Psoas muscle (tissue), 8 donors: ENCODE data around the gene GRHL1. TPM values are rescaled to one million over a fixed set of nuclear protein-coding genes. Genes with fewer than 3 reads are reported as not detected.

ENCODE experiments used
- ATAC-seq, 4 donors: fragments of 200-7000 bp; cut with Tn5 transposase; one replicate each; pipeline ENCODE4 v1.9.1; 2020; ENCODE audit warnings: moderate library complexity in 3 of 4, mild to moderate bottlenecking in 2 of 4
- DNase-seq, 2 donors: peaks; one replicate each; pipeline ENCODE4 v3.0.0-alpha.2; 2020
- H3K27ac ChIP-seq: fragments of 200-600 bp; one replicate; pipeline ENCODE4 v1.8.0; 2022
- H3K27me3 ChIP-seq, 3 donors: fragments of 200-600 bp in 1 of 3; one replicate each; pipeline versions ENCODE4 v1.6.1 to v1.8.0; 2013 to 2022; ENCODE audit warnings: low read length in 2 of 3, mild to moderate bottlenecking in 2 of 3, moderate library complexity in 1 of 3; ENCODE audit not compliant: insufficient read depth in 3 of 3
- H3K36me3 ChIP-seq, 2 donors: fragments of 200-600 bp in 1 of 2; one replicate each; pipeline versions ENCODE4 v1.6.1 to v1.8.0; 2013 to 2022; ENCODE audit warnings: low read depth in 1 of 2, mild to moderate bottlenecking in 1 of 2, moderate library complexity in 1 of 2; ENCODE audit not compliant: insufficient read depth in 1 of 2
- H3K4me1 ChIP-seq: fragments of 200-600 bp; one replicate; pipeline ENCODE4 v1.8.0; 2022
- H3K4me3 ChIP-seq: fragments of 200-600 bp; one replicate; pipeline ENCODE4 v1.8.0; 2022; ENCODE audit warnings: mild to moderate bottlenecking
- H3K9me3 ChIP-seq: fragments of 200-600 bp; one replicate; pipeline ENCODE4 v1.8.0; 2022
- WGBS, 3 donors: extraction: QIAGEN DNeasy Blood & Tissue Kit; methylation state at CpG; one replicate each; pipeline versions ENCODE4 v1.1.6 to v1.1.7; 2013; 5-methylcytosine and 5-hydroxymethylcytosine counted together
- intact Hi-C, 2 donors: fragments of 100-400 bp; cut with DNase I; formaldehyde crosslinking; loops; one replicate each; pipeline versions ENCODE4 v1.11.0 to v1.14.2; 2022
- polyA plus RNA-seq, 3 donors: library from polyadenylated mRNA; stranded (reverse); fragments of 200-250 nt; gene quantifications; one replicate each; pipeline ENCODE4 v1.2.3, GENCODE V29; 2013
- total RNA-seq, 4 donors: library from RNA; stranded (reverse); fragmentation: NEBNext Ultra II Directional in 2 of 4; extraction: Animal tissue kit (Norgen Biotek cat#: 25700) in 2 of 4; gene quantifications; one replicate each; pipeline versions ENCODE4 v1.2.1 to v1.2.4, GENCODE V29; 2021 to 2023
- TF ChIP-seq, protein P1 (sequence below): fragments of 200-600 bp; IDR thresholded peaks from one replicate; pipeline ENCODE4 v1.8.0; 2022; ENCODE audit warnings: antibody characterized with exemption
- donor health status: healthy with polysubstance abuse.
- donor health status: DM: no; HTN: no; CAD: no; lungs with moderate emphysema.
- donor health status: Bipolar disorder and iron deficiency.
- donor health status: healthy.
- donor health status: DM: yes; HTN: yes; CAD: no.
- donor health status: DM: no; HTN: no; CAD: no.
- donor health status: DM: no; HTN: no; CAD: no.
- donor health status: DM: yes; HTN: yes; CAD: no.

Gene GRHL1
- total and polyA plus RNA-seq, 7 donors: 0.38 to 1.2 (median 0.63) TPM

DNA sequence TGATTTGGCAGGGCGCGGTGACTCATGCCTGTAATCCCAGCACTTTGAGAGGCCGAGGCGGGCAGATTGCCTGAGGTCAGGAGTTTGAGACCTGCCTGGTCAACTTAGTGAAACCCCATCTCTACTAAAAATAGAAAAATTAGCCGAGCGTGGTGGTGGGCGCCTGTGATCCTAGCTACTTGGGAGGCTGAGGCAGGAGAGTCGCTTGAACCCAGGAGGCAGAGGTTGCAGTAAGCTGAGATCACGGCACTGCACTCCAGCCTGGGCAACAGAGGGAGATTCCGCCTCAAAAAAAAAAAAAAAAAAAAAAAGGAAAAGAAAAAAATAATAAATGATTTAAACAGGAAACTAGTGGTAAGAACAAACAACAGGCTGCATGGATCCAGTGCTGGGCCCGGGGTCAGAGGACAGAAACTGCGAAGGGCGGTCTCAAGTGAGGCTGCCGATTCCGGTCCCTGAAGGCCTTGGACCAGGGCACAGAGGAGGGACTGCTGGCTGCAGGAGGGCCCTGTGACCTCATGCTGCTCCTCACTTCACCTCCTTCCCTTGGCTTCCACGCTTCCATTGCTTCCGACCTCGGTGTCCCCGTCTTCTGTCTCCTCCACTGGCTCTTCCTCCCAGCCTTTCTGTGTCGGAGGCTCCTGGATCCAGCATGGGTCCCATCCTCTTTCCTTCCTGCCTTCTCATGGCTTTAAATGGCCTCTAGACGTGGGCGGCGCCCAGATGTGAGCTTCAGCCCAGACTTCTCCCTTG, 2.1 kb upstream of the GRHL1 start:
- Histone ChIP-seq H3K9me3 (no peaks in the 10 kb centered on the region), H3K36me3 (no peaks in the 10 kb centered on the region), H3K27ac (no peak overlapping the region), H3K4me3 (no peak overlapping the region), H3K27me3 (peaks cover 0 to 21% (median 0%) of the 10 kb centered on the region in 3 donors), H3K4me1 (peaks cover 6% of the 10 kb centered on the region)
- DNase-seq (no peak), ATAC-seq (no peak)
- WGBS, 3 donors: 86 to 88% (median 88%) methylated on average over 23 of the region's 23 CpGs
- intact Hi-C loops: loop anchor here in 1 of 2 donors (10.0 kb wide), 1 partner anchor 135 kb away; no protein-coding TSS in a partner anchor
- TF ChIP-seq, protein P1, sequence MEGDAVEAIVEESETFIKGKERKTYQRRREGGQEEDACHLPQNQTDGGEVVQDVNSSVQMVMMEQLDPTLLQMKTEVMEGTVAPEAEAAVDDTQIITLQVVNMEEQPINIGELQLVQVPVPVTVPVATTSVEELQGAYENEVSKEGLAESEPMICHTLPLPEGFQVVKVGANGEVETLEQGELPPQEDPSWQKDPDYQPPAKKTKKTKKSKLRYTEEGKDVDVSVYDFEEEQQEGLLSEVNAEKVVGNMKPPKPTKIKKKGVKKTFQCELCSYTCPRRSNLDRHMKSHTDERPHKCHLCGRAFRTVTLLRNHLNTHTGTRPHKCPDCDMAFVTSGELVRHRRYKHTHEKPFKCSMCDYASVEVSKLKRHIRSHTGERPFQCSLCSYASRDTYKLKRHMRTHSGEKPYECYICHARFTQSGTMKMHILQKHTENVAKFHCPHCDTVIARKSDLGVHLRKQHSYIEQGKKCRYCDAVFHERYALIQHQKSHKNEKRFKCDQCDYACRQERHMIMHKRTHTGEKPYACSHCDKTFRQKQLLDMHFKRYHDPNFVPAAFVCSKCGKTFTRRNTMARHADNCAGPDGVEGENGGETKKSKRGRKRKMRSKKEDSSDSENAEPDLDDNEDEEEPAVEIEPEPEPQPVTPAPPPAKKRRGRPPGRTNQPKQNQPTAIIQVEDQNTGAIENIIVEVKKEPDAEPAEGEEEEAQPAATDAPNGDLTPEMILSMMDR: no peak

DNA sequence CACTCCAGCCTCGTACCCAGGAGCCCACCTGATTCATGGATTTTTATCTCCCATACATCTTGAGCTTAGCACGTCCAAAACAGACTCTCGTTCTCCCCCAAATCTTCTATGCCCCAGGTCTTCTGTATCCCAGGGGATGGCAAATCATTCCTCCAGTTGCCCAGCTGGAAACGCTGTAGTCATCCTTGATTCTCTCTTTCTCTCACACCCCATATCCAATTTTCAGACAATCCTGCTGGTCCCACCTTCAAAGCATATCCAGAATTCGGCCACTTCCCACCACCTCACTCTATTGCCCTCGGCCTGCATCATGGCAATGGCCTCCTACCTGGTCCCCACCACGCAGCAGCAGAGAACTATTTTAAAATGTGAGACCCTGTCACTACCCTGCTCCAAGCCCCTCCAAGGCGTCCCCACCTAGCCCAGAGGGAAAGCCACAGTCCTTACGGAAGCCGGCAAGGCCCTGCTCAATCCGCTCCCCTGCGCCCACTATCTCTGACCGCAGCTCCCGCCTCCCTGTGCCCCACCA, 1.4 kb upstream of the GRHL1 start:
- H3K9me3 ChIP-seq: no peaks in the 10 kb centered on the region
- peaks cover 6% of the 10 kb centered on the region for H3K4me1 ChIP-seq
- no peak overlapping the region for H3K27ac ChIP-seq
- no peaks in the 10 kb centered on the region for H3K36me3 ChIP-seq
- H3K4me3 ChIP-seq: peak overlapping the region; percentile 87
- DNase-seq (no peak), ATAC-seq (no peak)
- H3K27me3 ChIP-seq: peaks cover 0 to 15% (median 0%) of the 10 kb centered on the region in 3 donors
- intact Hi-C loops: loop anchor here in 1 of 2 donors (10.0 kb wide), 1 partner anchor 135 kb away; no protein-coding TSS in a partner anchor
- 94 to 97% (median 96%) methylated on average over 14 of the region's 14 CpGs for WGBS, 3 donors
- TF ChIP-seq, protein P1: no peak

DNA sequence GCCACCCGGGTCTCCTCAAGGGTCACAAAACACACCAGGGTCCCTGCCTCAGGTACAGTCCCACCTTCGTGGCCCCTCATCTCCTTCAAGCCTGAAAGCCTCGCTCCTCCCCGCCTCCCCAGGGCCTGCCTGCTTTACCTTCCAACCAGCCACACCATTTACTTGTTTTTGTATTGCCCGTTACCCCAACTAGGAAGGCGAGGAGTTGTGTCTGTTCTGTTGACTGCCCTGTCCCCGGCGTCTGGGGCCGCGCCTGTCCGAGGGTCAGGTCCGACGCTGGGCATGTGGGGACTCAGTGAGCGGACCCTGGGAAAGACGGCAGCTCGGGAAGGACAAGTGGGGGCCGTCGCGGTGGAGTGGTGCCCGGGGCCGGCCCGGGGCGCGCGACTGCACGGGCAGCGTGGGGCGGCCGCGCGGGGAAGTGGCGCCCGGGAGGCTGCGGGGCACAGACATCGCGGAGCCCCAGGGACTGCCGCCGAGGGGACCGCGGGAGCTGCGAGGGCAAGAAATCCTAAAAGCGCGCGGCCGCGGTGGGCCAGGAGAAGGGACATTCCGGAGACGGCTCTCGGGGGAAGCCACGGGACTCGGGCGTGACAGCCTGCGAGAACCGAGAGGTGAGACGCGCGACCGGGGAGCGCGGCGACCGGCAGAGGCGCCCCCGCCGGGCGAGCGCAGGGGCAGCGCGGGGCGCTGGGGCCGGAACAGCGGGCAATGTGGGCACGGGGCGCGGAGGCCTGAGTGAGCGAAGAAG, 797 bp upstream of the GRHL1 start:
- H3K27me3 ChIP-seq: peaks cover 0 to 8% (median 2%) of the 10 kb centered on the region in 3 donors
- peaks cover 6% of the 10 kb centered on the region for H3K4me1 ChIP-seq
- DNase-seq (peak; percentile 33 to 72), ATAC-seq (peak; percentile 29 to 55 (median 43))
- H3K27ac ChIP-seq: peak overlapping the region; percentile 81
- WGBS, 3 donors: 7 to 14% (median 12%) methylated on average over 47 to 76 of the region's 76 CpGs
- intact Hi-C loops: no loop called here
- no peaks in the 10 kb centered on the region for H3K36me3 ChIP-seq
- no peaks in the 10 kb centered on the region for H3K9me3 ChIP-seq
- H3K4me3 ChIP-seq: peak overlapping the region; percentile 87
- TF ChIP-seq, protein P1: peak; percentile 28

DNA sequence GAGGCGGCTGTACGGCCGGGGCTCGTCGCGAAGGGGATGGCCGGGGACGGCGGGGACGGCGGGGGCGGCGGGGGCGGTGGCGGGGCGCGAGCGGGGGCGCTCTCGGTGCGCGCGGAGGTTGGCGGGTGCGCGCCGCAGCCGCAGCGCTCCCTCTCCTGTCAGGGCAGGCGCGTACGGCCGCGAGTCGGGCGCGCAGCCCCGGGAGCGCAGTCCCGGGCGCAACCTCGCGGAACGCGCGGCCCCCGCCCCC, 296 bp upstream of the GRHL1 start:
- H3K27me3 ChIP-seq: peaks cover 0 to 6% (median 2%) of the 10 kb centered on the region in 3 donors
- TF ChIP-seq, protein P1: no peak
- no peak for ATAC-seq
- peak overlapping the region; percentile 87 for H3K4me3 ChIP-seq
- peak overlapping the region; percentile 81 for H3K27ac ChIP-seq
- intact Hi-C loops: no loop called here
- H3K4me1 ChIP-seq: peaks cover 6% of the 10 kb centered on the region
- DNase-seq: no peak
- no peaks in the 10 kb centered on the region for H3K9me3 ChIP-seq
- 0% methylated on average over 6 to 44 of the region's 47 CpGs; no CpG with 5 or more reads in 1 of the 3 donors for WGBS, 3 donors
- H3K36me3 ChIP-seq: no peaks in the 10 kb centered on the region
